MM.1S (cell line): Measurements from ENCODE around the gene GNB1.

Experiments
- EZH2 ChIP-seq: fragments of 300-600 bp; sonication (generic); optimal IDR thresholded peaks from 2 replicates; pipeline ENCODE3; 2017; ENCODE audit warnings: low read depth, mild to moderate bottlenecking, antibody characterized with exemption, low read length, mixed read lengths
- EZH2phosphoT487 ChIP-seq: fragments of 300-600 bp; sonication (generic); IDR thresholded peaks from 2 replicates; pipeline ENCODE4 v1.6.1; 2018; ENCODE audit warnings: antibody characterized with exemption, low read length
- TF ChIP-seq, protein P1 (sequence below): fragments of 300-600 bp; sonication (generic); IDR thresholded peaks from 2 replicates; pipeline ENCODE4 v1.5.1; 2016; ENCODE audit warnings: antibody characterized with exemption, low read length, mixed read lengths

- TF ChIP-seq, protein P1, sequence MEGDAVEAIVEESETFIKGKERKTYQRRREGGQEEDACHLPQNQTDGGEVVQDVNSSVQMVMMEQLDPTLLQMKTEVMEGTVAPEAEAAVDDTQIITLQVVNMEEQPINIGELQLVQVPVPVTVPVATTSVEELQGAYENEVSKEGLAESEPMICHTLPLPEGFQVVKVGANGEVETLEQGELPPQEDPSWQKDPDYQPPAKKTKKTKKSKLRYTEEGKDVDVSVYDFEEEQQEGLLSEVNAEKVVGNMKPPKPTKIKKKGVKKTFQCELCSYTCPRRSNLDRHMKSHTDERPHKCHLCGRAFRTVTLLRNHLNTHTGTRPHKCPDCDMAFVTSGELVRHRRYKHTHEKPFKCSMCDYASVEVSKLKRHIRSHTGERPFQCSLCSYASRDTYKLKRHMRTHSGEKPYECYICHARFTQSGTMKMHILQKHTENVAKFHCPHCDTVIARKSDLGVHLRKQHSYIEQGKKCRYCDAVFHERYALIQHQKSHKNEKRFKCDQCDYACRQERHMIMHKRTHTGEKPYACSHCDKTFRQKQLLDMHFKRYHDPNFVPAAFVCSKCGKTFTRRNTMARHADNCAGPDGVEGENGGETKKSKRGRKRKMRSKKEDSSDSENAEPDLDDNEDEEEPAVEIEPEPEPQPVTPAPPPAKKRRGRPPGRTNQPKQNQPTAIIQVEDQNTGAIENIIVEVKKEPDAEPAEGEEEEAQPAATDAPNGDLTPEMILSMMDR, result no peak
- TF ChIP-seq EZH2phosphoT487, result no peak
- TF ChIP-seq EZH2, result no peak
Observed at GRCh38 chr1:1825217-1825616, 65.7 kb downstream of the GNB1 start.
